Mesodermal cell (in vitro differentiated cells): ENCODE measurements around the gene DNAJC1.
"Not testable (repeated sequence)": the region's sequence is repeated elsewhere in the genome, so short reads cannot be mapped to it uniquely, and the experiment has no call there.

Experiments used
- H3K27ac ChIP-seq: 2 replicates; pipeline ENCODE4 v1.7.0; 2013; ENCODE audit warnings: mild to moderate bottlenecking, low read depth, low read length, moderate library complexity; ENCODE audit not compliant: severe bottlenecking
- H3K36me3 ChIP-seq: 2 replicates; pipeline ENCODE4 v1.7.1; 2013; ENCODE audit warnings: mild to moderate bottlenecking, low read length, moderate library complexity; ENCODE audit not compliant: control insufficient read depth, insufficient read depth
- H3K4me1 ChIP-seq: one replicate; pipeline ENCODE4 v1.7.1; 2013; ENCODE audit warnings: mild to moderate bottlenecking, low read length; ENCODE audit not compliant: insufficient read depth, control insufficient read depth, poor library complexity, severe bottlenecking
- H3K4me3 ChIP-seq: 2 replicates; pipeline ENCODE4 v1.7.0; 2013; ENCODE audit warnings: low read length, control low read depth, mild to moderate bottlenecking; ENCODE audit not compliant: insufficient read depth, poor library complexity, severe bottlenecking; ENCODE audit errors: extremely low read depth
- H3K9me3 ChIP-seq: 2 replicates; pipeline ENCODE4 v1.7.1; 2013; ENCODE audit warnings: mild to moderate bottlenecking, low read length, moderate library complexity; ENCODE audit not compliant: control insufficient read depth
- WGBS, 2 experiments: methylation state at CpG; one replicate each; pipeline ENCODE4 v1.1.5; 2013; ENCODE audit warnings: missing lambda C conversion rate in 2 of 2; ENCODE audit not compliant: insufficient coverage in 2 of 2; 5-methylcytosine and 5-hydroxymethylcytosine counted together

DNAJC1 gene

GRCh38 chr10:21869087-21869486, 134.4 kb downstream of the DNAJC1 start:
- WGBS, 2 experiments, result 80 to 84% methylated on average over 2 of the region's 2 CpGs
- H3K27ac ChIP-seq, H3K4me1 ChIP-seq, H3K4me3 ChIP-seq, H3K9me3 ChIP-seq, H3K36me3 ChIP-seq: not testable (repeated sequence)

- H3K9me3 ChIP-seq, result no peaks in the 10 kb centered on the region
- 100% methylated on average over 1 of the region's 1 CpG for WGBS, 2 experiments
- H3K27ac ChIP-seq, result no peak overlapping the region
- no peaks in the 10 kb centered on the region for H3K4me1 ChIP-seq
- H3K4me3 ChIP-seq, result no peak overlapping the region
- peaks cover under 1% of the 10 kb centered on the region for H3K36me3 ChIP-seq
Observed at GRCh38 chr10:21860718-21861117, 142.8 kb downstream of the DNAJC1 start.

- Histone ChIP-seq H3K27ac (no peak overlapping the region), H3K36me3 (no peaks in the 10 kb centered on the region), H3K4me3 (no peak overlapping the region), H3K9me3 (no peaks in the 10 kb centered on the region), H3K4me1 (no peaks in the 10 kb centered on the region)
- WGBS, 2 experiments, result no CpG with 5 or more reads among the region's 2 CpGs
Observed at GRCh38 chr10:21858455-21858854, 145.1 kb downstream of the DNAJC1 start.

- Histone ChIP-seq H3K4me3 (no peak overlapping the region), H3K9me3 (peaks cover 7% of the 10 kb centered on the region), H3K36me3 (peaks cover 3% of the 10 kb centered on the region), H3K27ac (no peak overlapping the region), H3K4me1 (no peaks in the 10 kb centered on the region)
- no CpG with 5 or more reads among the region's 1 CpG for WGBS, 2 experiments
Observed at GRCh38 chr10:21849607-21850006, 153.9 kb downstream of the DNAJC1 start.

- WGBS, 2 experiments, result 88 to 100% methylated on average over 1 of the region's 1 CpG
Observed at GRCh38 chr10:21843645-21844044, 159.9 kb downstream of the DNAJC1 start.

GRCh38 chr10:21841273-21841672, 162.3 kb downstream of the DNAJC1 start:
- H3K36me3 ChIP-seq, H3K27ac ChIP-seq, H3K4me1 ChIP-seq, H3K9me3 ChIP-seq, H3K4me3 ChIP-seq: not testable (repeated sequence)
- WGBS, 2 experiments, result no CpG with 5 or more reads among the region's 2 CpGs

More at GRCh38 chr10:21843645-21844044, 159.9 kb downstream of the DNAJC1 start:
- no peak overlapping the region for H3K4me3 ChIP-seq
- no peaks in the 10 kb centered on the region for H3K9me3 ChIP-seq
- H3K27ac ChIP-seq, result no peak overlapping the region
- H3K36me3 ChIP-seq, result no peaks in the 10 kb centered on the region
- H3K4me1 ChIP-seq, result no peaks in the 10 kb centered on the region

- H3K9me3 ChIP-seq, result peaks cover 16% of the 10 kb centered on the region
- not testable (repeated sequence) for H3K27ac ChIP-seq, H3K36me3 ChIP-seq, H3K4me3 ChIP-seq, H3K4me1 ChIP-seq
- 97 to 100% methylated on average over 10 to 12 of the region's 29 CpGs for WGBS, 2 experiments
Observed at GRCh38 chr10:21837487-21837886, 166.0 kb downstream of the DNAJC1 start.

GRCh38 chr10:21834574-21834973, 169.0 kb downstream of the DNAJC1 start:
- H3K9me3 ChIP-seq, result peaks cover 30% of the 10 kb centered on the region
- H3K4me3 ChIP-seq, H3K27ac ChIP-seq, H3K36me3 ChIP-seq, H3K4me1 ChIP-seq: not testable (repeated sequence)
- 87 to 90% methylated on average over 6 to 8 of the region's 10 CpGs for WGBS, 2 experiments

GRCh38 chr10:21832821-21833130, 170.8 kb downstream of the DNAJC1 start:
- Histone ChIP-seq H3K36me3 (peaks cover 4% of the 10 kb centered on the region), H3K9me3 (peaks cover 40% of the 10 kb centered on the region), H3K4me3 (no peak overlapping the region), H3K4me1 (no peaks in the 10 kb centered on the region), H3K27ac (no peak overlapping the region)
- WGBS, 2 experiments, result 80% methylated on average over 1 of the region's 1 CpG; no CpG with 5 or more reads in 1 of the 2 experiments

- WGBS, 2 experiments, result 81 to 91% methylated on average over 1 of the region's 2 CpGs
- no peaks in the 10 kb centered on the region for H3K4me1 ChIP-seq
- no peak overlapping the region for H3K4me3 ChIP-seq
- peaks cover 45% of the 10 kb centered on the region for H3K9me3 ChIP-seq
- no peak overlapping the region for H3K27ac ChIP-seq
- peaks cover 4% of the 10 kb centered on the region for H3K36me3 ChIP-seq
Observed at GRCh38 chr10:21831986-21832820, 171.3 kb downstream of the DNAJC1 start.

GRCh38 chr10:21830037-21830436, 173.5 kb downstream of the DNAJC1 start:
- Histone ChIP-seq H3K9me3 (peaks cover 65% of the 10 kb centered on the region), H3K4me1 (no peaks in the 10 kb centered on the region), H3K27ac (no peak overlapping the region), H3K4me3 (no peak overlapping the region), H3K36me3 (peaks cover 10% of the 10 kb centered on the region)
